PC-9 (cell line): ENCODE data around the gene VTCN1.

Source experiments
- CTCF ChIP-seq: fragments of 200-600 bp; sonication (generic); conservative IDR thresholded peaks from 2 replicates; pipeline ENCODE4 v1.6.1; 2017; ENCODE audit warnings: mixed run types, antibody characterized with exemption, mild to moderate bottlenecking, moderate library complexity
- EZH2 ChIP-seq: fragments of 200-600 bp; sonication (generic); IDR thresholded peaks from 2 replicates; pipeline ENCODE4 v1.8.0; 2017; ENCODE audit warnings: antibody characterized with exemption, low read depth

- TF ChIP-seq EZH2 (no peak), CTCF (no peak)
Measured at GRCh38 chr1:117257291-117257690, 46.6 kb upstream of the VTCN1 start.
